Ishikawa (cell line): ENCODE data around the gene ZNF212.

Source experiments
- CREB1 ChIP-seq: IDR thresholded peaks from 2 replicates; pipeline ENCODE4 v1.6.1; 2012; ENCODE audit warnings: low read depth
- EP300 ChIP-seq: IDR thresholded peaks from 2 replicates; pipeline ENCODE4 v1.6.1; 2012; ENCODE audit warnings: borderline replicate concordance
- RAD21 ChIP-seq: IDR thresholded peaks from 2 replicates; pipeline ENCODE4 v1.6.1; 2012; ENCODE audit warnings: low read depth
- TAF1 ChIP-seq: IDR thresholded peaks from 2 replicates; pipeline ENCODE4 v1.6.1; 2012; ENCODE audit warnings: low read depth, mild to moderate bottlenecking
- TCF12 ChIP-seq: IDR thresholded peaks from 2 replicates; pipeline ENCODE4 v1.6.1; 2012; ENCODE audit warnings: low read depth
- TEAD4 ChIP-seq: IDR thresholded peaks from 2 replicates; pipeline ENCODE4 v1.6.1; 2012
- TF ChIP-seq, protein P1 (sequence below): IDR thresholded peaks from 2 replicates; pipeline ENCODE4 v1.6.1; 2012; ENCODE audit warnings: low read depth, mild to moderate bottlenecking

GRCh38 chr7:149241696-149242095, 2.2 kb downstream of the ZNF212 start:
- TF ChIP-seq CREB1 (no peak), RAD21 (no peak), EP300 (no peak), TEAD4 (no peak), TAF1 (no peak), TCF12 (no peak)
- TF ChIP-seq, protein P1, sequence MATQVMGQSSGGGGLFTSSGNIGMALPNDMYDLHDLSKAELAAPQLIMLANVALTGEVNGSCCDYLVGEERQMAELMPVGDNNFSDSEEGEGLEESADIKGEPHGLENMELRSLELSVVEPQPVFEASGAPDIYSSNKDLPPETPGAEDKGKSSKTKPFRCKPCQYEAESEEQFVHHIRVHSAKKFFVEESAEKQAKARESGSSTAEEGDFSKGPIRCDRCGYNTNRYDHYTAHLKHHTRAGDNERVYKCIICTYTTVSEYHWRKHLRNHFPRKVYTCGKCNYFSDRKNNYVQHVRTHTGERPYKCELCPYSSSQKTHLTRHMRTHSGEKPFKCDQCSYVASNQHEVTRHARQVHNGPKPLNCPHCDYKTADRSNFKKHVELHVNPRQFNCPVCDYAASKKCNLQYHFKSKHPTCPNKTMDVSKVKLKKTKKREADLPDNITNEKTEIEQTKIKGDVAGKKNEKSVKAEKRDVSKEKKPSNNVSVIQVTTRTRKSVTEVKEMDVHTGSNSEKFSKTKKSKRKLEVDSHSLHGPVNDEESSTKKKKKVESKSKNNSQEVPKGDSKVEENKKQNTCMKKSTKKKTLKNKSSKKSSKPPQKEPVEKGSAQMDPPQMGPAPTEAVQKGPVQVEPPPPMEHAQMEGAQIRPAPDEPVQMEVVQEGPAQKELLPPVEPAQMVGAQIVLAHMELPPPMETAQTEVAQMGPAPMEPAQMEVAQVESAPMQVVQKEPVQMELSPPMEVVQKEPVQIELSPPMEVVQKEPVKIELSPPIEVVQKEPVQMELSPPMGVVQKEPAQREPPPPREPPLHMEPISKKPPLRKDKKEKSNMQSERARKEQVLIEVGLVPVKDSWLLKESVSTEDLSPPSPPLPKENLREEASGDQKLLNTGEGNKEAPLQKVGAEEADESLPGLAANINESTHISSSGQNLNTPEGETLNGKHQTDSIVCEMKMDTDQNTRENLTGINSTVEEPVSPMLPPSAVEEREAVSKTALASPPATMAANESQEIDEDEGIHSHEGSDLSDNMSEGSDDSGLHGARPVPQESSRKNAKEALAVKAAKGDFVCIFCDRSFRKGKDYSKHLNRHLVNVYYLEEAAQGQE, result no peak
